ENCODE results near the gene PTPRZ1. TPM values are rescaled to one million over a fixed set of nuclear protein-coding genes. Genes with fewer than 3 reads are reported as not detected.

PTPRZ1 gene
- total RNA-seq, 1 donor from 2014 or later = 0.64 TPM

DNA sequence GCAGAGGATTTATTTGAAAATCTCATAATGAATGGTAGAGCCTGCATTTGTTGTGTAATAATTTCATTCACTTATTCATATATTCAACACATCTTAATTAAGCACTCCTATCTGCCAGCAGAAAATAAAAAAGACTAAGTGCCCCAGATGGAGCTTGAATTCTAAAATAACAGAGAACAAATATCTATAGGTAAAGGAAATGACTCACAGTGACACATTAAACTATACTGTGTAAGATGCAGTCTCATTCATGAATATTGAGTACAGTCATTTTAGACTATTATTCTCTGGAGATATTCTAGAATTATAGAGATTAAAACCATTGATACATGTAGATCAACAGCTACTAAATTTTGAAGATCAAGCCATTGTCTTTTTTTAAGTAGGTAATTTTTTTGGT lies 72.1 kb downstream of the PTPRZ1 start:
- no peak for DNase-seq (ENCODE audit: low spot score in 2 of 2)
- Histone ChIP-seq H3K4me1 (no peaks in the 10 kb centered on the region), H3K4me3 (no peak overlapping the region), H3K9me3 (no peaks in the 10 kb centered on the region), H3K36me3 (no peaks in the 10 kb centered on the region), H3K27ac (no peak overlapping the region), H3K27me3 (no peaks in the 10 kb centered on the region)
- intact Hi-C loops (cut with DNase I) = no loop called here
- TF ChIP-seq, protein P1, sequence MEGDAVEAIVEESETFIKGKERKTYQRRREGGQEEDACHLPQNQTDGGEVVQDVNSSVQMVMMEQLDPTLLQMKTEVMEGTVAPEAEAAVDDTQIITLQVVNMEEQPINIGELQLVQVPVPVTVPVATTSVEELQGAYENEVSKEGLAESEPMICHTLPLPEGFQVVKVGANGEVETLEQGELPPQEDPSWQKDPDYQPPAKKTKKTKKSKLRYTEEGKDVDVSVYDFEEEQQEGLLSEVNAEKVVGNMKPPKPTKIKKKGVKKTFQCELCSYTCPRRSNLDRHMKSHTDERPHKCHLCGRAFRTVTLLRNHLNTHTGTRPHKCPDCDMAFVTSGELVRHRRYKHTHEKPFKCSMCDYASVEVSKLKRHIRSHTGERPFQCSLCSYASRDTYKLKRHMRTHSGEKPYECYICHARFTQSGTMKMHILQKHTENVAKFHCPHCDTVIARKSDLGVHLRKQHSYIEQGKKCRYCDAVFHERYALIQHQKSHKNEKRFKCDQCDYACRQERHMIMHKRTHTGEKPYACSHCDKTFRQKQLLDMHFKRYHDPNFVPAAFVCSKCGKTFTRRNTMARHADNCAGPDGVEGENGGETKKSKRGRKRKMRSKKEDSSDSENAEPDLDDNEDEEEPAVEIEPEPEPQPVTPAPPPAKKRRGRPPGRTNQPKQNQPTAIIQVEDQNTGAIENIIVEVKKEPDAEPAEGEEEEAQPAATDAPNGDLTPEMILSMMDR (IDR thresholded peaks at IDR 0.05) = no peak

DNA sequence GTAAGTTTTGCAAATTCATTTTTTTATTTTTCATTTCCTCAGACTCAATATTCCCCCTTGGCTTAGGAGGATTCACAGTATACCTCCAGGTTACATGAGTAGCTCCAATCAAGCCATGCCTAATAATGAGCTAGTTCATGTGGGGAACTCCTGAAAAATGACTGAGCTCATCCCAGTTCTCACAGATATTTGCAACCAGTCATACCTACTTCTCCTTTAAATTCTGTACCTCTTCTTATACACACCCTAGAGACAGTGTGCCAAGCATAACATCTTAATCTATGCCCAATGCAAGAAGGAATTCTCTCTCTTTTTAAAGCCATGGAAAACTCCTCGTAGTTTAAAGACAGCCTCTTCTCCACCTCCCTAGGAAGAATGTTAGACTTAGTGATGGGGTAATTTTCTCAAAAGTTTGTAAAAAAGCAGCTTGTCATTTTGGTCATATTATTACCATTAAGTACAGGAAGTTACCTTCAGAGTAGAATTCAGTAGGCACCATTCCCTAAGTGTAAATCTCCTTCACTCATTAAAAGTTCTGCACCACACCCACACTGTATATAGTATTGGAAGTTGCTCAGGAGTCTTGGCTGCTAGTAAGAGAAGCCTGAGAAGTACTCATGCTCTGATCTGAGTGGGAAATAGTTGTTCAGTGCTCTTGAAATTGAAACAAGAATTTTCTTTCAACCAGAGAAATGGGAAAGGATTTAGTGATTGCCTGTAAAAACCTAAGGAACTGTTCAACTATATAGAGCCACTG lies 72.7 kb downstream of the PTPRZ1 start:
- H3K36me3 ChIP-seq = no peaks in the 10 kb centered on the region
- intact Hi-C loops (cut with DNase I) = no loop called here
- DNase-seq (ENCODE audit: low spot score in 2 of 2) = no peak

DNA sequence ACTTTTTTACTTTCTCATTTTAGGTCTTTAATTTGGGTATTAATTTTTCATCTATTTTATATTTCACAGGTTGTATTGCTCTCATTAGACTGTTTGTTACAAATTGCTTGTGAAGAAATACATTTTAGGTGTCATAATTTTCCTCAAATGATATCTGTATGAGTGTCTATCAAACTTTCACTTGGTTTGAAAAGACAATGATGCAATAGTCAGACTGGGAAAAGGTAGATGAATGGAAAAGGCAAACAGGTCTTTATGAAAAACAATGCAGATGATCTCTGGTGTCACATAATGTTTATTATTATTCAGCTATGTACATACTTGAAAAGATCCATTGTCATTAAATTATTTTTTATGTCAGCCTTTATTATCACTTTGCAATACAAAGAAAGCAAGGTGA lies 80.2 kb downstream of the PTPRZ1 start:
- intact Hi-C loops (cut with DNase I) = no loop called here
- Histone ChIP-seq H3K9me3 (no peaks in the 10 kb centered on the region), H3K27ac (no peak overlapping the region), H3K27me3 (no peaks in the 10 kb centered on the region), H3K4me1 (no peaks in the 10 kb centered on the region), H3K36me3 (no peaks in the 10 kb centered on the region), H3K4me3 (no peak overlapping the region)
- TF ChIP-seq, protein P1 (IDR thresholded peaks at IDR 0.05) = no peak
- DNase-seq (ENCODE audit: low spot score in 2 of 2) = no peak

More for the DNA sequence above, 72.7 kb downstream of the PTPRZ1 start:
- Histone ChIP-seq H3K4me3 (no peak overlapping the region), H3K27me3 (no peaks in the 10 kb centered on the region), H3K4me1 (no peaks in the 10 kb centered on the region), H3K9me3 (no peaks in the 10 kb centered on the region), H3K27ac (no peak overlapping the region)
- TF ChIP-seq, protein P1 (IDR thresholded peaks at IDR 0.05) = no peak

DNA sequence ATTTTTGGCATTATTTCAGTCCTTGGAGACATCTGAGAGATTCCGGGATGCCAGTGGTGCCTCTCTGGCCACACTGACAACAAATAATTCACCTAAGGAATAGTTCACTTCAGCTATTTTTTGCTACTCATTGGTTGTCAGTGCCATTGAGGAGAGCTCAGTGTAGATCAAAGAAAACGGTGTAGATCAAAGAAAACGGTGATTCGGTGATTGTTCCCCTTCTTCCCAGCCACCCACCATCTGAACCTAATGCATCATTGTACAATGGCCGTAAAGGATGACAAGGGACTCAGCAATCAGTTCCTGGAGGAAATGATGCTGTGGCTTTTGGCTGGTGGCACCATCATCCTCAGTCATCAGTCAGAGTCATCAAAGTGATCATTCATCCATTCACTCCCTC lies 80.6 kb downstream of the PTPRZ1 start:
- TF ChIP-seq, protein P1 (IDR thresholded peaks at IDR 0.05) = no peak
- no peak for DNase-seq (ENCODE audit: low spot score in 2 of 2)
- no peak overlapping the region for H3K27ac ChIP-seq
- no peaks in the 10 kb centered on the region for H3K4me1 ChIP-seq
- H3K9me3 ChIP-seq = no peaks in the 10 kb centered on the region
- intact Hi-C loops (cut with DNase I) = no loop called here
- H3K4me3 ChIP-seq = no peak overlapping the region
- no peaks in the 10 kb centered on the region for H3K27me3 ChIP-seq
- H3K36me3 ChIP-seq = no peaks in the 10 kb centered on the region

DNA sequence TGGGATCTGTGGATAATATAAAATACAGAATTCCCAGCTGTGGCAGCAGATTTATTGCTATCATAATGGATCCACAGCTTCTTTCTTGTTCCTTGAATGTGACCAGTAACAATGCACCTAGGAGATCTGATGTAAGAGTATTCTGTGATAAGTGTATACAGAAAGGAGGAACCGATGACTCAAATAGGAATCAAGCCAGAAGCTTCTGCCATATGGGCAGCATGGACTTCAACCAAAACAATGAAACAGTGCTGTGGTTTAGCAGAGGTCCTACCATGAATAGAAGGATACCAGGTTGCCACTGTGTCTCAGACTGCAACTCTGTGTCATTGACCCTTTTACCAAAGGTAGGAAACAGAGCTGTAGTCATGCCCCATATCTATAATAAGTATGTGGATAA lies 81.8 kb downstream of the PTPRZ1 start:
- no peak overlapping the region for H3K4me3 ChIP-seq
- no peaks in the 10 kb centered on the region for H3K9me3 ChIP-seq
- DNase-seq (ENCODE audit: low spot score in 2 of 2) = no peak
- no peaks in the 10 kb centered on the region for H3K27me3 ChIP-seq
- no peaks in the 10 kb centered on the region for H3K4me1 ChIP-seq
- H3K36me3 ChIP-seq = no peaks in the 10 kb centered on the region
- H3K27ac ChIP-seq = no peak overlapping the region
- intact Hi-C loops (cut with DNase I) = no loop called here
- TF ChIP-seq, protein P1 (IDR thresholded peaks at IDR 0.05) = no peak

All from ascending aorta (tissue), 2 donors.